ENCODE data around the gene NEU1. TPM values are rescaled to one million over a fixed set of nuclear protein-coding genes. Genes with fewer than 3 reads are reported as not detected.
"Not testable (repeated sequence)": the region's sequence is repeated elsewhere in the genome, so short reads cannot be mapped to it uniquely, and the experiment has no call there.

Gene NEU1
- total and polyA plus RNA-seq, 8 donors = 19.0 to 38.5 (median 24.6) TPM

DNA sequence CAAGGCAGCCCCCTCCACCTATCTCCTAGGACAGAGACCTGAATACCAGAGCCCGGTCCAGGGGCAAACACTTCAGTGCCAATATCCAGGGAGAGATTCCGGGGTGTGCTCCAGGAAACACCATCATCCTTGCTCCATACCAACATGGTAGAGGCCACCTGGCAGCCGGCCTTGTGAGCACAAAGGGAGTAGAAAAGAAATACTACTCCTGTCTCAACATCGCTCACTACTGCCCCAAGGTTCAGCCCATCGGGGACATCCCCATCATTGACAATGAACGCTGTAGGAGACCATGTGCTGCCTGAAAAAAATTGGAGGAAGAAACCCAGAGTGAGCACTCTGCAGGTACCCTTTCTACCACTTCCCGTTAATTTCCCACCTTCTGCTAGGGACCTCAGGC lies 1.5 kb downstream of the NEU1 start:
- Histone ChIP-seq H3K27ac (no peak overlapping the region), H3K4me1 (peaks cover 0 to 6% (median 0%) of the 10 kb centered on the region in 3 donors), H3K36me3 (peaks cover 2 to 14% (median 8%) of the 10 kb centered on the region in 3 donors), H3K9me3 (no peaks in the 10 kb centered on the region), H3K4me3 (no peak overlapping the region), H3K27me3 (no peaks in the 10 kb centered on the region)
- peak in 1 of 6 donors; percentile 22 for DNase-seq
- 86 to 91% methylated on average over 7 of the region's 7 CpGs for WGBS, 2 donors
- FAIRE-seq = no peak
- TF ChIP-seq, protein P1, sequence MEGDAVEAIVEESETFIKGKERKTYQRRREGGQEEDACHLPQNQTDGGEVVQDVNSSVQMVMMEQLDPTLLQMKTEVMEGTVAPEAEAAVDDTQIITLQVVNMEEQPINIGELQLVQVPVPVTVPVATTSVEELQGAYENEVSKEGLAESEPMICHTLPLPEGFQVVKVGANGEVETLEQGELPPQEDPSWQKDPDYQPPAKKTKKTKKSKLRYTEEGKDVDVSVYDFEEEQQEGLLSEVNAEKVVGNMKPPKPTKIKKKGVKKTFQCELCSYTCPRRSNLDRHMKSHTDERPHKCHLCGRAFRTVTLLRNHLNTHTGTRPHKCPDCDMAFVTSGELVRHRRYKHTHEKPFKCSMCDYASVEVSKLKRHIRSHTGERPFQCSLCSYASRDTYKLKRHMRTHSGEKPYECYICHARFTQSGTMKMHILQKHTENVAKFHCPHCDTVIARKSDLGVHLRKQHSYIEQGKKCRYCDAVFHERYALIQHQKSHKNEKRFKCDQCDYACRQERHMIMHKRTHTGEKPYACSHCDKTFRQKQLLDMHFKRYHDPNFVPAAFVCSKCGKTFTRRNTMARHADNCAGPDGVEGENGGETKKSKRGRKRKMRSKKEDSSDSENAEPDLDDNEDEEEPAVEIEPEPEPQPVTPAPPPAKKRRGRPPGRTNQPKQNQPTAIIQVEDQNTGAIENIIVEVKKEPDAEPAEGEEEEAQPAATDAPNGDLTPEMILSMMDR (IDR thresholded peaks at IDR 0.05) = no peak
- ATAC-seq = no peak
- intact Hi-C loops (cut with DNase I) = no loop called here

DNA sequence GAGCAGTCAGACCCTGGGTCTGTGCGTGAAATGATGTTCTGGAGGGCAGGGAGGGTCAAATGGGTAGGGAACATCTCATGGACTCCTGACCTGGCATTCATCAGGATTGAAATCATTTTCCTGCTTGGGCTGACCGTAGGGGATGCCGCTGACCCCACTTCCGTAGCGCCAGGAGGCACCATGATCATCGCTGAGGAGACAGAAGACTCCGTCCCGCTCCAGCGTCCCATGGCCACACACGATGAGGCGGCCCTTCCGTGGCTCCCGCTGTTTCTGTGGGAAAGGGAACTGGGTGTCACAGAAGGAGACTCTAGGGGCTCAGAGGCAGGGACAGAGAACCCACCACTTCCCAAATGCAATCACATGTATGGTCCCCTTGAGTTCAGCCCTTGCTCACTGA lies 2.3 kb downstream of the NEU1 start:
- DNase-seq (peak in 1 of 6 donors; percentile 41), FAIRE-seq (no peak), ATAC-seq (no peak)
- intact Hi-C loops (cut with DNase I) = no loop called here
- Histone ChIP-seq H3K27me3 (no peaks in the 10 kb centered on the region), H3K27ac (no peak overlapping the region), H3K36me3 (peaks cover 2 to 14% (median 8%) of the 10 kb centered on the region in 3 donors), H3K4me1 (peaks cover 0 to 6% (median 0%) of the 10 kb centered on the region in 3 donors), H3K4me3 (no peak overlapping the region), H3K9me3 (no peaks in the 10 kb centered on the region)
- TF ChIP-seq, protein P1 (IDR thresholded peaks at IDR 0.05) = no peak
- WGBS, 2 donors = 91 to 95% methylated on average over 13 of the region's 13 CpGs

DNA sequence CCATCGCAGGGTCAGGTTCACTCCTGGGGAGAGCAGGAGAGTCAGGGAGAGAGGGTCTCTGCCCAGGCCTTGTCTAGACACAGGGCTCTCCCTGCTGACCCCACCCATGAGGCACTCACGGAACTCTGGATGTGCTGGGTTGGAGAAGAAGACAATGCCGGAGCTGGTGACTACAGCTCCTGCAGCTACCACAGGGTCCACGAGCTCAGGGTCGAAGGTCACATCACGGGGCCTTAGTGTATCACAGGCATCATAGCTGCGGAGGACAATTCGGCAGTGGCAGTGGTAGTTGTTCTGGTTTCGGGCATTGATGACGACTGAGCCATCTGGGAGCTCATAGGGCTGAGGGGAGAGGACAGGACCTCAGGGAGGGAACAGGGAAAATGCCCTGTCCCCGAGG lies 2.7 kb downstream of the NEU1 start:
- intact Hi-C loops (cut with DNase I) = no loop called here
- TF ChIP-seq, protein P1 (IDR thresholded peaks at IDR 0.05) = no peak
- Histone ChIP-seq H3K36me3 (peaks cover 2 to 14% (median 8%) of the 10 kb centered on the region in 3 donors), H3K9me3 (no peaks in the 10 kb centered on the region), H3K4me3 (no peak overlapping the region), H3K27ac (no peak overlapping the region), H3K4me1 (peaks cover 0 to 6% (median 0%) of the 10 kb centered on the region in 3 donors), H3K27me3 (no peaks in the 10 kb centered on the region)
- FAIRE-seq (no peak), DNase-seq (peak in 1 of 6 donors; percentile 26), ATAC-seq (no peak)
- 86 to 91% methylated on average over 11 of the region's 11 CpGs for WGBS, 2 donors

DNA sequence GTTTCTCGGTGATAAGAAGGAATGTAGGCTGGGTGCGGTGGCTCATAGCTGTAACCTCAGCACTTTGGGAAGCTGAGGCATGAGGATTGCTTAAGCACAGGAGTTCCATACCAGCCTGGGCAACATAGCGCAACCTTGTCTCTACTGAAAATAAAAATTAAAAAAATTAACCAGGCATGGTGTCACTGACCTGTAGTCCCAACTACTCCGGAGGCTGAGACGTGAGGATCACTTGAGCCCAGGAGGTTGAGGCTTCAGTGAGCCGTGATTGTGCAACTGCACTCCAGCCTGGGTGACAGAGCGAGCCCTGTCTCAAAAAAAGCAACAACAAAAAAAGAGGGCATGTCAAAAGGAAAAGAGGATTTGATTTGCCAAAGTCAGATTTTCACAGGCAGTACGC lies 3.9 kb downstream of the NEU1 start:
- WGBS, 2 donors = 93 to 96% methylated on average over 8 of the region's 8 CpGs
- H3K9me3 ChIP-seq = no peaks in the 10 kb centered on the region
- no peak overlapping the region for H3K4me3 ChIP-seq
- H3K27me3 ChIP-seq = no peaks in the 10 kb centered on the region
- no peak overlapping the region for H3K27ac ChIP-seq
- peaks cover 2 to 14% (median 8%) of the 10 kb centered on the region in 3 donors for H3K36me3 ChIP-seq
- intact Hi-C loops (cut with DNase I) = no loop called here
- TF ChIP-seq, protein P1 (IDR thresholded peaks at IDR 0.05) = no peak
- ATAC-seq (no peak), FAIRE-seq (no peak), DNase-seq (no peak)
- H3K4me1 ChIP-seq = peaks cover 0 to 6% (median 0%) of the 10 kb centered on the region in 3 donors

DNA sequence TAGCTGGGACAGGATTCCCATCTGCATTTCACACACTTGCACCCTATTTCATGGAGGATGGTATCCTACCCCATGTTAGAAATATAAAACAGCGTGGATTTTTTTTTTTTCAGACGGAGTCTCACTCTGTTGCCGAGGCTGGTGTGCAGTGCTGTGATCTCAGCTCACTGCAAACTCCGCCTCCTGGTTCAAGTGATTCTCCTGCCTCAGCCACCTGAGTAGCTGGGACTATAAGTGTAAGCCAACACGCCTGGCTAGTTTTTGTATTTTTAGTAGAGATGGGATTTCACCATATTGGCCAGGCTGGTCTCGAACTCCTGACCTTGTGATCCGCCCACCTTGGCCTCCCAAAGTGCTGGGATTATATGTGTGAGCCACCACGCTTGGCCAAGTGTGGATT lies 4.8 kb downstream of the NEU1 start:
- DNase-seq; H3K4me3 ChIP-seq; intact Hi-C loops (cut with DNase I); H3K9me3 ChIP-seq; H3K27me3 ChIP-seq; FAIRE-seq; ATAC-seq; H3K27ac ChIP-seq; H3K4me1 ChIP-seq: not testable (repeated sequence)
- WGBS, 2 donors = 91% methylated on average over 8 of the region's 8 CpGs
- peaks cover 2 to 14% (median 8%) of the 10 kb centered on the region in 3 donors for H3K36me3 ChIP-seq

DNA sequence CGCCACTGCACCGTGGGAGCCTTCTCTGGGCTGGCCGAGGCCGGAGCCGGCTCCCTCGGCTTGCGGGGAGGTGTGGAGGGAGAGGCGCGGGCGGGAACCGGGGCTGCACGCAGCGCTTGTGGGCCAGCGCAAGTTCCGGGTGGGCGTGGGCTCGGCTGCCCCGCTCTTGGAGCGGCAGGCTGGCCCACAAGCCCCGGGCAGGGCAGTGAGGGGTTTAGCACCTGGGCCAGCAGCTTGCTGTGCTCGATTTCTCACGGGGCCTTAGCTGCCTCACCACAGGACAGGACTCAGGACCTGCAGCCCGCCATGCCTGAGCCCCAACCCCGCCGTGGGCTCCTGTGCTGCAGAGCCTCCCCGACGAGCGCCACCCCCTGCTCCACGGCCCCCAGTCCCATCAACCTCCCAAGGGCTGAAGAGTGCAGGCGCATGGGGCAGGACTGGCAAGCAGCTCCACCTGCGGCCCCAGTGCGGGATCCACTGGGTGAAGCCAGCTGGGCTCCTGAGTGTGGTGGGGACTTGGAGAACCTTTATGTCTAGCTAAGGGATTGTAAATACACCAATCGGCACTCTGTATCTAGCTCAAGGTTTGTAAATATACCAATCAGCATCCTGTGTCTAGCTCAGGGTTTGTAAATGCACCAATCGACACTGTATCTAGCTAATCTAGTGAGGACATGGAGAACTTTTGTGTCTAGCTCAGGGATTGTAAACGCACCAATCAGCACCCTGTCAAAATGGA lies 10.5 kb downstream of the NEU1 start:
- ATAC-seq; H3K9me3 ChIP-seq; H3K27me3 ChIP-seq; H3K4me3 ChIP-seq; FAIRE-seq; H3K36me3 ChIP-seq; intact Hi-C loops (cut with DNase I); H3K4me1 ChIP-seq; H3K27ac ChIP-seq: not testable (repeated sequence)
- DNase-seq = peak in 1 of 6 donors; percentile 52
- 87 to 90% methylated on average over 25 to 35 of the region's 35 CpGs for WGBS, 2 donors
